GM13976 (cell line): Measurements from ENCODE around the gene TRIM44.

ENCODE experiments used
- DNase-seq: peaks from one replicate; pipeline ENCODE4 v3.0.0; 2012; ENCODE audit warnings: low spot score
- CTCF ChIP-seq: IDR thresholded peaks from 2 replicates; pipeline ENCODE4 v1.5.1; 2012; ENCODE audit warnings: borderline replicate concordance, mild to moderate bottlenecking; ENCODE audit not compliant: insufficient read depth; ENCODE audit errors: extremely low read depth, missing control alignments, control extremely low read depth
- in situ Hi-C: fragments of 300-500 bp; cut with MboI; formaldehyde crosslinking; loops from one replicate; pipeline ENCODE4 v1.12.0; 2022; ENCODE audit warnings: low sequenced_read_pairs, mixed read lengths, inconsistent platforms; ENCODE audit not compliant: unreplicated experiment

The TRIM44 gene

GRCh38 chr11:35662649-35663407 is at the start of gene TRIM44:
Gene TRIM44, plus strand, starts transcription at chr11:35662775. Its CDS starts 337 bp downstream, at chr11:35663112.
- in situ Hi-C loops: no loop called here
- TF ChIP-seq CTCF: no peak
- DNase-seq: peak; percentile 90

GRCh38 chr11:35614939-35615569 is 47.5 kb upstream of the TRIM44 start:
- TF ChIP-seq CTCF: no peak
- no peak for DNase-seq
- in situ Hi-C loops: loop anchor here (10.0 to 25.0 kb wide), 4 partner anchors 197 to 650 kb away; no protein-coding TSS in a partner anchor

- TF ChIP-seq CTCF: peak; percentile 55
- in situ Hi-C loops: loop anchor here (10.0 to 25.0 kb wide), 4 partner anchors 196 to 649 kb away; no protein-coding TSS in a partner anchor
- DNase-seq: peak; percentile 57
Measured at GRCh38 chr11:35615921-35616900, 46.4 kb upstream of the TRIM44 start.

GRCh38 chr11:35617316-35617686 is 45.3 kb upstream of the TRIM44 start:
- DNase-seq: no peak
- in situ Hi-C loops: loop anchor here (10.0 to 25.0 kb wide), 4 partner anchors 195 to 648 kb away; no protein-coding TSS in a partner anchor
- no peak for TF ChIP-seq CTCF

- in situ Hi-C loops: loop anchor here (10.0 to 25.0 kb wide), 4 partner anchors 194 to 647 kb away; no protein-coding TSS in a partner anchor
- no peak for TF ChIP-seq CTCF
- DNase-seq: peak; percentile 82
Measured at GRCh38 chr11:35617687-35618496, 44.7 kb upstream of the TRIM44 start, which contains the start of gene FJX1. Gene FJX1, plus strand, starts transcription at chr11:35618460. Its CDS starts 177 bp downstream, at chr11:35618637.
